H9 (cell line): ENCODE results near the gene HS6ST2. TPM values are rescaled to one million over a fixed set of nuclear protein-coding genes. Genes with fewer than 3 reads are reported as not detected.

Experiments
- DNase-seq: peaks from one replicate; pipeline ENCODE4 v3.0.0-alpha.2; 2017
- H2AFZ ChIP-seq: one replicate; pipeline ENCODE4 v1.6.1; 2013; ENCODE audit warnings: mild to moderate bottlenecking, low read length, control low read depth, moderate library complexity
- H2AK5ac ChIP-seq: 2 replicates; pipeline ENCODE4 v1.6.1; 2013; ENCODE audit warnings: low read length, control low read depth, mixed read lengths; ENCODE audit not compliant: insufficient read length
- H2BK120ac ChIP-seq: one replicate; pipeline ENCODE4 v1.6.1; 2013; ENCODE audit warnings: low read depth, mild to moderate bottlenecking, low read length, control low read depth, inconsistent platforms; ENCODE audit not compliant: poor library complexity, severe bottlenecking
- H2BK12ac ChIP-seq: 2 replicates; pipeline ENCODE4 v1.6.1; 2013; ENCODE audit warnings: low read length, control low read depth, mixed read lengths, low read depth; ENCODE audit not compliant: insufficient read length
- H2BK15ac ChIP-seq: 2 replicates; pipeline ENCODE4 v1.6.1; 2013; ENCODE audit warnings: low read depth, low read length, control low read depth
- H2BK20ac ChIP-seq: one replicate; pipeline ENCODE4 v1.6.1; 2013; ENCODE audit warnings: low read depth, mild to moderate bottlenecking, low read length, control low read depth, inconsistent platforms; ENCODE audit not compliant: poor library complexity, severe bottlenecking
- H2BK5ac ChIP-seq: 2 replicates; pipeline ENCODE4 v1.6.1; 2013; ENCODE audit warnings: low read length, control low read depth, mixed read lengths; ENCODE audit not compliant: insufficient read length
- H3K14ac ChIP-seq: 2 replicates; pipeline ENCODE4 v1.6.1; 2013; ENCODE audit warnings: low read length, control low read depth; ENCODE audit not compliant: insufficient read depth
- H3K18ac ChIP-seq: 2 replicates; pipeline ENCODE4 v1.6.1; 2013; ENCODE audit warnings: low read depth, mild to moderate bottlenecking, mixed read lengths, low read length, control low read depth; ENCODE audit not compliant: insufficient read length
- H3K23ac ChIP-seq: 2 replicates; pipeline ENCODE4 v1.6.1; 2013; ENCODE audit warnings: low read length, control low read depth, mixed read lengths, low read depth; ENCODE audit not compliant: insufficient read length
- H3K23me2 ChIP-seq: 2 replicates; pipeline ENCODE4 v1.6.1; 2013; ENCODE audit warnings: low read depth, mild to moderate bottlenecking, mixed read lengths, low read length, control low read depth; ENCODE audit not compliant: insufficient read length, poor library complexity, severe bottlenecking
- H3K27ac ChIP-seq: 2 replicates; pipeline ENCODE4 v1.5.1; 2013; ENCODE audit warnings: low read length, control low read depth, mixed read lengths, low read depth; ENCODE audit not compliant: insufficient read length
- H3K27me3 ChIP-seq: 2 replicates; pipeline ENCODE4 v1.6.1; 2013; ENCODE audit warnings: low read length, control low read depth, inconsistent platforms; ENCODE audit not compliant: insufficient read depth
- H3K4ac ChIP-seq: 2 replicates; pipeline ENCODE4 v1.6.1; 2013; ENCODE audit warnings: low read depth, mild to moderate bottlenecking, control low read depth, inconsistent platforms, low read length, moderate library complexity
- H3K4me1 ChIP-seq: 2 replicates; pipeline ENCODE4 v1.6.1; 2013; ENCODE audit warnings: low read length, control low read depth, inconsistent platforms; ENCODE audit not compliant: insufficient read depth
- H3K4me2 ChIP-seq: 2 replicates; pipeline ENCODE4 v1.6.1; 2013; ENCODE audit warnings: low read length, control low read depth, mixed read lengths; ENCODE audit not compliant: insufficient read length, insufficient read depth
- H3K56ac ChIP-seq: 2 replicates; pipeline ENCODE4 v1.6.1; 2013; ENCODE audit warnings: low read depth, mild to moderate bottlenecking, mixed read lengths, low read length, control low read depth; ENCODE audit not compliant: insufficient read length
- H3K79me1 ChIP-seq: 2 replicates; pipeline ENCODE4 v1.6.1; 2013; ENCODE audit warnings: low read depth, mild to moderate bottlenecking, moderate library complexity, low read length, control low read depth, inconsistent platforms; ENCODE audit not compliant: insufficient read depth, poor library complexity, severe bottlenecking
- H3K79me2 ChIP-seq: 2 replicates; pipeline ENCODE4 v1.6.1; 2013; ENCODE audit warnings: low read length, control low read depth, inconsistent platforms; ENCODE audit not compliant: insufficient read depth
- H3K9ac ChIP-seq: 2 replicates; pipeline ENCODE4 v1.6.1; 2013; ENCODE audit warnings: low read length, control low read depth, mixed read lengths; ENCODE audit not compliant: insufficient read length; ENCODE audit errors: extremely low read depth
- H3K9me3 ChIP-seq: one replicate; pipeline ENCODE4 v1.6.1; 2013; ENCODE audit warnings: low read depth, low read length, inconsistent platforms; ENCODE audit not compliant: control insufficient read depth
- H3T11ph ChIP-seq: one replicate; pipeline ENCODE4 v1.6.1; 2013; ENCODE audit warnings: mild to moderate bottlenecking, low read length, control low read depth, inconsistent platforms
- H4K20me1 ChIP-seq: one replicate; pipeline ENCODE4 v1.6.1; 2013; ENCODE audit not compliant: control insufficient read depth, insufficient read length, insufficient read depth
- H4K5ac ChIP-seq: 2 replicates; pipeline ENCODE4 v1.6.1; 2013; ENCODE audit warnings: low read depth, mild to moderate bottlenecking, mixed read lengths, low read length, control low read depth; ENCODE audit not compliant: insufficient read length
- H4K8ac ChIP-seq: replicated peaks from 2 replicates; pipeline ENCODE4 v1.6.1; 2013; ENCODE audit warnings: low read length, control low read depth, mixed read lengths, low read depth; ENCODE audit not compliant: insufficient read length
- H4K91ac ChIP-seq: 2 replicates; pipeline ENCODE4 v1.6.1; 2013; ENCODE audit warnings: low read depth, mild to moderate bottlenecking, moderate library complexity, mixed read lengths, low read length, control low read depth; ENCODE audit not compliant: insufficient read length
- H3K27ac Mint-ChIP-seq, 3 experiments: 2 replicates in 2 of 3; 3 replicates in 1 of 3; pipeline ENCODE4 v1.8.0; 2020 to 2021; ENCODE audit warnings: mixed read lengths in 3 of 3, mild to moderate bottlenecking in 1 of 3, moderate library complexity in 1 of 3
- H3K27me3 Mint-ChIP-seq: 2 replicates; pipeline ENCODE4 v1.8.0; 2021; ENCODE audit warnings: low read depth, mild to moderate bottlenecking, moderate library complexity, mixed read lengths
- H3K36me3 Mint-ChIP-seq, 3 experiments: 2 replicates in 2 of 3; 3 replicates in 1 of 3; pipeline ENCODE4 v1.8.0; 2020 to 2021; ENCODE audit warnings: low read depth in 3 of 3, mixed read lengths in 3 of 3; ENCODE audit not compliant: insufficient read depth in 1 of 3
- H3K4me1 Mint-ChIP-seq, 2 experiments: 2 replicates each; pipeline ENCODE4 v1.8.0; 2020; ENCODE audit warnings: mixed read lengths in 2 of 2
- H3K4me3 Mint-ChIP-seq, 2 experiments: 2 replicates in 1 of 2; 3 replicates in 1 of 2; pipeline ENCODE4 v1.8.0; 2020 to 2021; ENCODE audit warnings: mild to moderate bottlenecking in 2 of 2, mixed read lengths in 2 of 2, moderate library complexity in 1 of 2
- H3K9me3 Mint-ChIP-seq, 2 experiments: 2 replicates in 1 of 2; 3 replicates in 1 of 2; pipeline ENCODE4 v1.8.0; 2020; ENCODE audit warnings: mild to moderate bottlenecking in 2 of 2, mixed read lengths in 2 of 2, moderate library complexity in 1 of 2
- CTCF ChIP-seq: fragments of 200-600 bp; sonication (generic); conservative IDR thresholded peaks from 3 replicates; pipeline ENCODE4 v1.8.0; 2021; ENCODE audit warnings: antibody characterized with exemption, mild to moderate bottlenecking
- WGBS: extraction: QIAGEN DNeasy Blood & Tissue Kit; methylation state at CpG from one replicate; pipeline ENCODE4 v1.1.7; 2013; ENCODE audit warnings: missing lambda C conversion rate, low lambda C conversion rate, mixed read lengths; ENCODE audit not compliant: insufficient read length; ENCODE audit errors: extremely low coverage; 5-methylcytosine and 5-hydroxymethylcytosine counted together
- total RNA-seq: library from RNA; stranded (reverse); gene quantifications from 2 replicates; pipeline ENCODE4 v1.2.1, GENCODE V29; 2021

Gene HS6ST2
- total RNA-seq, 1 experiment from 2014 or later, result 4.8 TPM

- no peak for DNase-seq
- peaks cover 10% of the 10 kb centered on the region; the same call in 1 of the 2 replicates for H3K4me1 ChIP-seq
- H4K8ac ChIP-seq, result no peak overlapping the region
- H3T11ph ChIP-seq, result no peak overlapping the region
- Mint-ChIP-seq H3K4me3 (no peak overlapping the region), H3K27me3 (peaks cover 8% of the 10 kb centered on the region), H3K4me1 (peaks cover 39 to 47% of the 10 kb centered on the region in 2 experiments), H3K36me3 (no peaks in the 10 kb centered on the region), H3K27ac (no peak overlapping the region; a peak in 1 of 7 replicates), H3K9me3 (no peaks in the 10 kb centered on the region)
- H4K5ac ChIP-seq, result no peak overlapping the region
- H3K18ac ChIP-seq, result no peak overlapping the region
- no peak overlapping the region for H2AK5ac ChIP-seq
- no peaks in the 10 kb centered on the region for H3K79me2 ChIP-seq
- H3K14ac ChIP-seq, result no peak overlapping the region
- no peaks in the 10 kb centered on the region for H3K79me1 ChIP-seq
- no peak overlapping the region for H2BK5ac ChIP-seq
- H3K27me3 ChIP-seq, result no peaks in the 10 kb centered on the region
- H3K9ac ChIP-seq, result no peak overlapping the region
- no peak overlapping the region for H2BK20ac ChIP-seq
- H3K56ac ChIP-seq, result no peak overlapping the region
- no peak overlapping the region for H2BK15ac ChIP-seq
- no CpG with 5 or more reads among the region's 4 CpGs for WGBS
- no peaks in the 10 kb centered on the region for H3K9me3 ChIP-seq
- H3K4ac ChIP-seq, result no peak overlapping the region
- H3K23ac ChIP-seq, result no peak overlapping the region
- no peak overlapping the region for H2AFZ ChIP-seq
- H2BK120ac ChIP-seq, result no peak overlapping the region
- no peak overlapping the region for H3K27ac ChIP-seq
- no peak overlapping the region for H2BK12ac ChIP-seq
- TF ChIP-seq CTCF, result no peak
- no peak overlapping the region for H4K91ac ChIP-seq
- no peaks in the 10 kb centered on the region for H3K23me2 ChIP-seq
- no peaks in the 10 kb centered on the region for H4K20me1 ChIP-seq
- H3K4me2 ChIP-seq, result no peak overlapping the region
Observed at GRCh38 chrX:132756439-132756838, 202.0 kb downstream of the HS6ST2 start.
